Transverse colon (tissue), 4 donors: ENCODE measurements around the gene TRHDE.

ENCODE experiments used
- EP300 ChIP-seq: sonication (generic); formaldehyde crosslinking; IDR thresholded peaks from one replicate; pipeline ENCODE4 v1.6.1; 2017; ENCODE audit warnings: antibody characterized with exemption, low read depth
- POLR2A ChIP-seq: fragments of 450-650 bp; IDR thresholded peaks from one replicate; pipeline ENCODE4 v1.6.1; 2016; ENCODE audit warnings: antibody characterized with exemption, mild to moderate bottlenecking, moderate library complexity
- POLR2AphosphoS5 ChIP-seq, 3 donors: sonication (generic); formaldehyde crosslinking; IDR thresholded peaks; one replicate each; pipeline ENCODE4 v1.6.1; 2016; ENCODE audit warnings: antibody characterized with exemption in 3 of 3
- TF ChIP-seq, protein P1 (sequence below), 5 experiments: fragments of 200-600 bp in 3 of 5; fragments of 450-650 bp in 2 of 5; sonication (generic) in 3 of 5; IDR thresholded peaks; 1 replicate in 2 of 5; 2 replicates in 3 of 5; pipeline ENCODE4 v1.5.1; 2016 to 2017; ENCODE audit warnings: antibody characterized with exemption in 5 of 5, inconsistent platforms in 3 of 5, mild to moderate bottlenecking in 2 of 5, moderate library complexity in 1 of 5

DNA sequence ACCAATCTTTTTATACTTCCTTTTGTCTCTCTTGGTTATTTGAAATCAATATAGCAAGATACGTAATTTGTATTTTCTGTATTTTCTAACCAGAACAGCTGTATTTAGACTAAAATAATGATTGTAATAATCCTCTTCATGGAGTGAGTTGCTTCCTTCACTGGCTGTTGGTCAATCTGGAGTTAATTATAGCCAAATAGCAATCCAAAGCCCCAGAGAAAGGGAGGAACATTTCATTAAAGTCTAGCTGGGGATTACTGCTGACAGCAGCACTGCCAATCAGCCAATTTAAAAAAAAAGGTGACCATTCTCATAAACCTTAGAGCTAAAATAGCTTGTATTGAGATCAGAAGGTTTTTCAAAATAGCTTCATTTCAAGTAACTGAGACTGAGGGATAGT, 118.0 kb downstream of the TRHDE start:
- no peak for TF ChIP-seq POLR2A
- TF ChIP-seq, protein P1, sequence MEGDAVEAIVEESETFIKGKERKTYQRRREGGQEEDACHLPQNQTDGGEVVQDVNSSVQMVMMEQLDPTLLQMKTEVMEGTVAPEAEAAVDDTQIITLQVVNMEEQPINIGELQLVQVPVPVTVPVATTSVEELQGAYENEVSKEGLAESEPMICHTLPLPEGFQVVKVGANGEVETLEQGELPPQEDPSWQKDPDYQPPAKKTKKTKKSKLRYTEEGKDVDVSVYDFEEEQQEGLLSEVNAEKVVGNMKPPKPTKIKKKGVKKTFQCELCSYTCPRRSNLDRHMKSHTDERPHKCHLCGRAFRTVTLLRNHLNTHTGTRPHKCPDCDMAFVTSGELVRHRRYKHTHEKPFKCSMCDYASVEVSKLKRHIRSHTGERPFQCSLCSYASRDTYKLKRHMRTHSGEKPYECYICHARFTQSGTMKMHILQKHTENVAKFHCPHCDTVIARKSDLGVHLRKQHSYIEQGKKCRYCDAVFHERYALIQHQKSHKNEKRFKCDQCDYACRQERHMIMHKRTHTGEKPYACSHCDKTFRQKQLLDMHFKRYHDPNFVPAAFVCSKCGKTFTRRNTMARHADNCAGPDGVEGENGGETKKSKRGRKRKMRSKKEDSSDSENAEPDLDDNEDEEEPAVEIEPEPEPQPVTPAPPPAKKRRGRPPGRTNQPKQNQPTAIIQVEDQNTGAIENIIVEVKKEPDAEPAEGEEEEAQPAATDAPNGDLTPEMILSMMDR (IDR thresholded peaks at IDR 0.05), result no peak
- TF ChIP-seq POLR2AphosphoS5 (IDR thresholded peaks at IDR 0.05), result no peak
- no peak for TF ChIP-seq EP300
